ENCODE measurements around the gene NSMCE1.
A peak's percentile ranks its signal among the peaks of the same experiment; 100 is the strongest.

NSMCE1 gene

GRCh38 chr16:27223701-27224100 is 44.9 kb downstream of the NSMCE1 start:
- TF ChIP-seq CTCF (IDR thresholded peaks at IDR 0.05; ENCODE audit: insufficient read depth, low read length, poor library complexity, severe bottlenecking) = no peak
- no peaks in the 10 kb centered on the region for H3K27me3 ChIP-seq (replicated peaks; ENCODE audit: control insufficient read depth, insufficient read depth, low read length)
- H3K36me3 ChIP-seq (ENCODE audit: control insufficient read depth, insufficient read depth, low read length) = peaks cover 9% of the 10 kb centered on the region
- no peak for DNase-seq (ENCODE audit: extremely low read depth, insufficient read length)
- no peak overlapping the region for H3K4me3 ChIP-seq (replicated peaks; ENCODE audit: low read depth, low read length)

GRCh38 chr16:27223226-27223610 is 45.4 kb downstream of the NSMCE1 start:
- no peaks in the 10 kb centered on the region for H3K27me3 ChIP-seq (replicated peaks; ENCODE audit: control insufficient read depth, insufficient read depth, low read length)
- TF ChIP-seq CTCF (IDR thresholded peaks at IDR 0.05; ENCODE audit: insufficient read depth, low read length, poor library complexity, severe bottlenecking) = peak; percentile 8
- peaks cover 9% of the 10 kb centered on the region for H3K36me3 ChIP-seq (ENCODE audit: control insufficient read depth, insufficient read depth, low read length)
- H3K4me3 ChIP-seq (replicated peaks; ENCODE audit: low read depth, low read length) = no peak overlapping the region
- DNase-seq (ENCODE audit: extremely low read depth, insufficient read length) = no peak

GRCh38 chr16:27222249-27223225 is 46.0 kb downstream of the NSMCE1 start:
- Histone ChIP-seq H3K36me3 (ENCODE audit: control insufficient read depth, insufficient read depth, low read length) (peaks cover 9% of the 10 kb centered on the region), H3K4me3 (replicated peaks; ENCODE audit: low read depth, low read length) (no peak overlapping the region), H3K27me3 (replicated peaks; ENCODE audit: control insufficient read depth, insufficient read depth, low read length) (no peaks in the 10 kb centered on the region)
- DNase-seq (ENCODE audit: extremely low read depth, insufficient read length) = no peak
- no peak for TF ChIP-seq CTCF (IDR thresholded peaks at IDR 0.05; ENCODE audit: insufficient read depth, low read length, poor library complexity, severe bottlenecking)

- H3K4me3 ChIP-seq (replicated peaks; ENCODE audit: low read depth, low read length) = no peak overlapping the region
- H3K27me3 ChIP-seq (replicated peaks; ENCODE audit: control insufficient read depth, insufficient read depth, low read length) = no peaks in the 10 kb centered on the region
- TF ChIP-seq CTCF (IDR thresholded peaks at IDR 0.05; ENCODE audit: insufficient read depth, low read length, poor library complexity, severe bottlenecking) = no peak
- DNase-seq (ENCODE audit: extremely low read depth, insufficient read length) = no peak
- peaks cover 7% of the 10 kb centered on the region for H3K36me3 ChIP-seq (ENCODE audit: control insufficient read depth, insufficient read depth, low read length)
Observed at GRCh38 chr16:27221576-27222248, 46.9 kb downstream of the NSMCE1 start.

GRCh38 chr16:27220991-27221390 is 47.6 kb downstream of the NSMCE1 start:
- Histone ChIP-seq H3K36me3 (ENCODE audit: control insufficient read depth, insufficient read depth, low read length) (peaks cover 7% of the 10 kb centered on the region), H3K4me3 (replicated peaks; ENCODE audit: low read depth, low read length) (no peak overlapping the region), H3K27me3 (replicated peaks; ENCODE audit: control insufficient read depth, insufficient read depth, low read length) (no peaks in the 10 kb centered on the region)
- TF ChIP-seq CTCF (IDR thresholded peaks at IDR 0.05; ENCODE audit: insufficient read depth, low read length, poor library complexity, severe bottlenecking) = no peak
- DNase-seq (ENCODE audit: extremely low read depth, insufficient read length) = no peak
